ENCODE measurements around the gene SIK1. TPM values are rescaled to one million over a fixed set of nuclear protein-coding genes. Genes with fewer than 3 reads are reported as not detected.
"Not testable (repeated sequence)": the region's sequence is repeated elsewhere in the genome, so short reads cannot be mapped to it uniquely, and the experiment has no call there.

SIK1 gene
- total RNA-seq, 1 donor from 2014 or later: 34.1 TPM

- H3K9me3 Mint-ChIP-seq (ENCODE audit: unreplicated experiment); H3K4me3 Mint-ChIP-seq (ENCODE audit: unreplicated experiment); H3K27ac Mint-ChIP-seq (ENCODE audit: unreplicated experiment); H3K36me3 Mint-ChIP-seq (ENCODE audit: unreplicated experiment); H3K27me3 Mint-ChIP-seq (ENCODE audit: unreplicated experiment); H3K4me1 Mint-ChIP-seq (ENCODE audit: unreplicated experiment): not testable (repeated sequence)
- DNase-seq (ENCODE audit: extremely low spot score, unreplicated experiment): peak; percentile 13
These were observed 23.1 kb downstream of the SIK1 start for GRCh38 chr21:43403651-43404430.

GRCh38 chr21:43401125-43401524 is 25.8 kb downstream of the SIK1 start:
- not testable (repeated sequence) for H3K9me3 Mint-ChIP-seq (ENCODE audit: unreplicated experiment); H3K27ac Mint-ChIP-seq (ENCODE audit: unreplicated experiment); H3K27me3 Mint-ChIP-seq (ENCODE audit: unreplicated experiment); DNase-seq (ENCODE audit: extremely low spot score, unreplicated experiment); H3K36me3 Mint-ChIP-seq (ENCODE audit: unreplicated experiment); H3K4me3 Mint-ChIP-seq (ENCODE audit: unreplicated experiment); H3K4me1 Mint-ChIP-seq (ENCODE audit: unreplicated experiment)

DNA sequence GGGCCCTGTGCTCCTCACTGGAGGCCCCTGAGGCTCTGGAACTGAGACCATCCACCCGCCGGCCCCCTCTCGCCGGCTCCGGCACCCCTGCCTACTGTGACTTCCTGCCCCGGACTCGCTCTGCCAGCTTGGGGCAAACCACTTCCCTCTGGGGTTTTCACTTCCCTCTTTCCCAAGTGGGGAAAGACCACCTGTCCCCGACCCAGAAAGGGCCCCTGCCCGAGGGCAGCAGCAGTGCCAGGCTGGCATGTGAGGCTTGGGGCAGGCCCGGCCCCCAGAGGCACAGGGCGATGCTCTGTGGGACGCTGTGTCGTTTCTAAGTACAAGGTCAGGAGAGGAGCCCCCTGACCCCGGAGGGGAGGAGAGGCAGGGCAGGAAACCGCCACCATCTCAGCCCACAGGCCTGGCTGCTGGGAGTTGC is 27.3 kb downstream of the SIK1 start:
- not testable (repeated sequence) for H3K27ac Mint-ChIP-seq (ENCODE audit: unreplicated experiment); H3K36me3 Mint-ChIP-seq (ENCODE audit: unreplicated experiment); H3K9me3 Mint-ChIP-seq (ENCODE audit: unreplicated experiment); DNase-seq (ENCODE audit: extremely low spot score, unreplicated experiment); H3K27me3 Mint-ChIP-seq (ENCODE audit: unreplicated experiment); H3K4me1 Mint-ChIP-seq (ENCODE audit: unreplicated experiment); H3K4me3 Mint-ChIP-seq (ENCODE audit: unreplicated experiment)

DNA sequence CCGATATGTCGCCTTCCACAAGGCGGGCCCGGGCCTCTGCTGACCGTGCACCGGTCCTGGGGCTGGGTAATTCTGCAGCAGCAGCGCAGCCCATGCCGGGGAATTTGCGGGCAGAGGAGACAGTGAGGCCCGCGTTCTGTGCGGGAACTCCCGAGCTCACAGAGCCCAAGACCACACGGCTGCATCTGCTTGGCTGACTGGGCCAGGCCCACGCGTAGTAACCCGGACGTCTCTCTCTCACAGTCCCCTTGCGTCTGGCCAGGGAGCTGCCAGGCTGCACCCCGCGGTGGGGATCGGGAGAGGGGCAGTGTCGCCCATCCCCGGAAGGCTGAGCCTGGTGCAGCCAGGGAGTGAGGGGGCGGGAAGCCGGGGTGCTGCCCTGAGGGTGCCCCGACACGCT is 27.8 kb downstream of the SIK1 start:
- not testable (repeated sequence) for H3K9me3 Mint-ChIP-seq (ENCODE audit: unreplicated experiment); H3K36me3 Mint-ChIP-seq (ENCODE audit: unreplicated experiment); H3K27ac Mint-ChIP-seq (ENCODE audit: unreplicated experiment); H3K27me3 Mint-ChIP-seq (ENCODE audit: unreplicated experiment); H3K4me1 Mint-ChIP-seq (ENCODE audit: unreplicated experiment); DNase-seq (ENCODE audit: extremely low spot score, unreplicated experiment); H3K4me3 Mint-ChIP-seq (ENCODE audit: unreplicated experiment)

DNA sequence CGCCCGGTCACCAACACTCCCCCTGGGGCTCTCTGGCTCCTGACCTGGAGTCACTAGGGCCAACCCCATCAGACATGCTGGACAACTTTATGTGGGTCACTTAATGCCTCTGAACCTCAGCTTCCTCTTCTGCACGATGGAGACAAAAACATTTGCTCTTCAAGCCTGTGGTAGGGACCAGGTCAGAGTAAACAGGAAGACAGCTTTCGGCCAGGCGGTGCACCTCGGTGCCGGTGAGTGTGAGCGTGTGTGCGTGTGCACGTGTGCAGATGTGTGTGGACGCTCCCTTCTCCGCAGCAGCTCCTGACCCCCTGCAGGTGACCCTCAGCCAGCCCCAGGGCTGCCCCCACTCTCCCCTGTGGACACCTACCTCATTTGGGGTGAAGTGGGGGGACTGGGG is 28.4 kb downstream of the SIK1 start:
- not testable (repeated sequence) for DNase-seq (ENCODE audit: extremely low spot score, unreplicated experiment); H3K36me3 Mint-ChIP-seq (ENCODE audit: unreplicated experiment); H3K27me3 Mint-ChIP-seq (ENCODE audit: unreplicated experiment); H3K9me3 Mint-ChIP-seq (ENCODE audit: unreplicated experiment); H3K4me3 Mint-ChIP-seq (ENCODE audit: unreplicated experiment); H3K27ac Mint-ChIP-seq (ENCODE audit: unreplicated experiment); H3K4me1 Mint-ChIP-seq (ENCODE audit: unreplicated experiment)

GRCh38 chr21:43398000-43398399 is 28.9 kb downstream of the SIK1 start:
- not testable (repeated sequence) for H3K27me3 Mint-ChIP-seq (ENCODE audit: unreplicated experiment); H3K4me3 Mint-ChIP-seq (ENCODE audit: unreplicated experiment); H3K4me1 Mint-ChIP-seq (ENCODE audit: unreplicated experiment); H3K36me3 Mint-ChIP-seq (ENCODE audit: unreplicated experiment); DNase-seq (ENCODE audit: extremely low spot score, unreplicated experiment); H3K27ac Mint-ChIP-seq (ENCODE audit: unreplicated experiment); H3K9me3 Mint-ChIP-seq (ENCODE audit: unreplicated experiment)

DNA sequence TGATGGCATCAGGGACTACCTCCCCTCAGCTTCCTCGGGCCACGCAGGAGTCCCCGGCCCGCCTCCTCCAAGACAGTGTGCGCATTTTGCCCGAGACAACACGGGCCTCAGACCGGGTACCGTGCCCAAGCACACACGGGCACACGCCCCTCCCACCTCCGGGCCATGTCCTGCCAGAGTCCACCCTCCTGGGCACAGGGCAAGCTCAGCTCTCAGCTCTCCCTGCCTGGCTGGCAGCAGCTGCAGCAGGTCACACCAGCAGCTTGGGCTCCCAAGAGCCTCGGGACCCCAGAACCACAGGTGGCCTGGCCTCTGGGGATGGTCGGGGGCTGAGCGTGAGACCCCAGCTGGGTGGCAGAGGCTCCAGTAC is 29.5 kb downstream of the SIK1 start:
- DNase-seq (ENCODE audit: extremely low spot score, unreplicated experiment); H3K4me1 Mint-ChIP-seq (ENCODE audit: unreplicated experiment); H3K9me3 Mint-ChIP-seq (ENCODE audit: unreplicated experiment); H3K36me3 Mint-ChIP-seq (ENCODE audit: unreplicated experiment); H3K27me3 Mint-ChIP-seq (ENCODE audit: unreplicated experiment); H3K27ac Mint-ChIP-seq (ENCODE audit: unreplicated experiment); H3K4me3 Mint-ChIP-seq (ENCODE audit: unreplicated experiment): not testable (repeated sequence)

- H3K4me1 Mint-ChIP-seq (ENCODE audit: unreplicated experiment); H3K27ac Mint-ChIP-seq (ENCODE audit: unreplicated experiment); H3K36me3 Mint-ChIP-seq (ENCODE audit: unreplicated experiment); H3K9me3 Mint-ChIP-seq (ENCODE audit: unreplicated experiment); H3K4me3 Mint-ChIP-seq (ENCODE audit: unreplicated experiment); DNase-seq (ENCODE audit: extremely low spot score, unreplicated experiment); H3K27me3 Mint-ChIP-seq (ENCODE audit: unreplicated experiment): not testable (repeated sequence)
These were observed 30.0 kb downstream of the SIK1 start for GRCh38 chr21:43396788-43397438.

DNA sequence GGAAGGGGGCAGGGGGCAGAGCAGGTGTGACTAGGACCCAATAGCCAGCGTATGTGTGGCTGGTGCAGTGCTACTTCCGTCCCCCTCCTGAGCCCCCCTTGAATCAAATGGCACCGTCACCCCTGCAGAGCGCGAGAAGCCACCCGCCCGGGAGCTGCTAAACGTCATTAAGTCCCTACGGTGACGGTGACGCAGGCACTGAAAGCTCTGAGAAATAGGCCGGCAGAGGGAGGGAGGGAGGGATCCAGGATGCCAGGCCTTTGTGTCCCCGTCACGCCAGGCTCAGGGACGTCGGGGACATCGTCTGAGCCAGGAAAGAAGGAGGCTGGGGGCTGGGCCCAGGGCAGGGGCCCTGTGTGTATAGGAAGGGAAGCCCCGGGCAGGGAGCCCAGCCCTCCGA is 43.6 kb downstream of the SIK1 start:
- H3K4me3 Mint-ChIP-seq (ENCODE audit: unreplicated experiment); H3K9me3 Mint-ChIP-seq (ENCODE audit: unreplicated experiment); H3K4me1 Mint-ChIP-seq (ENCODE audit: unreplicated experiment); DNase-seq (ENCODE audit: extremely low spot score, unreplicated experiment); H3K36me3 Mint-ChIP-seq (ENCODE audit: unreplicated experiment); H3K27me3 Mint-ChIP-seq (ENCODE audit: unreplicated experiment); H3K27ac Mint-ChIP-seq (ENCODE audit: unreplicated experiment): not testable (repeated sequence)

DNA sequence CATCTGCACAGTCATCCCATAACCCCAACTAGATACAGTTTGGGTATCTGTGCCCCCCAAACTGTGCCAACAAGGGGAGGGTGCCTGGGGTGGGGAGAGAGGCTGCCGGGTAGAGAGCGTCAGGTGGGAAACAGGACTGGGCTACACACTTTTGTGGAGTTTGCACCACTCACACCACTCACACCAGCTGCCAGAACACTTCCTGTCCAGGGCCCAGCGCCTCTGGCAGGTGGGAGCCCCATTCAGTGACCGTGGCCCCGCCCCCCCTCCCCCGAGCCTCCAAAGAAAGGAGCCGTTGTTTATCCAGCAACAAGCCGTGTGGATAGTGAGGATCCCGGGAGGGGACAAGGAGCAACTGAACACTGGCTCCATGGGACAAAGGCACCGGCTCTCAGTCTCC is 44.0 kb downstream of the SIK1 start:
- H3K4me3 Mint-ChIP-seq (ENCODE audit: unreplicated experiment); DNase-seq (ENCODE audit: extremely low spot score, unreplicated experiment); H3K9me3 Mint-ChIP-seq (ENCODE audit: unreplicated experiment); H3K4me1 Mint-ChIP-seq (ENCODE audit: unreplicated experiment); H3K27ac Mint-ChIP-seq (ENCODE audit: unreplicated experiment); H3K36me3 Mint-ChIP-seq (ENCODE audit: unreplicated experiment); H3K27me3 Mint-ChIP-seq (ENCODE audit: unreplicated experiment): not testable (repeated sequence)

DNA sequence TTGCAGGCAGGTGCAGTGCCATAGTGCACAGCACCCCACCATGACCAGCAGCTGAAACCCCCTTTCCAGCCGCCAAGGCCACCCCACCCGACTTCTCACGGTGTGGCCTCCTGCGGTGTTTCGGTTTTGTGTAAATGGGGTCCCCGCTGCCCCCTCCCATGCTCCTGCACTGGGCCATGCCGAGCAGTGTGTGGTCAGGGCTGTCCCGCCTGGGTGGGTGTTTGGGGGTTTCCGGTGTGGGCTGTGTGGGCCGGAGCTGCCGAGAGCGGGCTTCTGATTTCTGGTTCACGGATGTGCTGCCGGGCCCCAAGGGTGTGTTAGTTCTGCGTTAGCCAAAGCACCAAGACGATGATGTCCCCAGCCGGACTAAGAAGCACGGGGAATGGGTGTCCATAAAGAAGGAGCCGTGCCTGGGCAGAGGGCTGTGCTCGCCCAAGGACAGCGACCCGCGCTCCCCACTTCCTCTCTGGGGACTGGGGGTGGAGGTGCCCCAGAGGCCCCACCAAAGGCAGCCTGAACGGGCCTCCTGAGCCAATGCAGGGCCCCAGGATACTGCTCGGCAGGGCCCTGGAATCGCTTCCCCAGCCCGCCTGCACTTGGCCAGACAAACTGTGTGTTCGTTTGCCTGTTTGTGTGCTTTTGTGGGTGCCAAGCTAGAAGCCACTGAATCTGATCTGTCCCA is 45.9 kb downstream of the SIK1 start:
- not testable (repeated sequence) for DNase-seq (ENCODE audit: extremely low spot score, unreplicated experiment); H3K4me1 Mint-ChIP-seq (ENCODE audit: unreplicated experiment); H3K9me3 Mint-ChIP-seq (ENCODE audit: unreplicated experiment); H3K27me3 Mint-ChIP-seq (ENCODE audit: unreplicated experiment); H3K36me3 Mint-ChIP-seq (ENCODE audit: unreplicated experiment); H3K27ac Mint-ChIP-seq (ENCODE audit: unreplicated experiment); H3K4me3 Mint-ChIP-seq (ENCODE audit: unreplicated experiment)

DNA sequence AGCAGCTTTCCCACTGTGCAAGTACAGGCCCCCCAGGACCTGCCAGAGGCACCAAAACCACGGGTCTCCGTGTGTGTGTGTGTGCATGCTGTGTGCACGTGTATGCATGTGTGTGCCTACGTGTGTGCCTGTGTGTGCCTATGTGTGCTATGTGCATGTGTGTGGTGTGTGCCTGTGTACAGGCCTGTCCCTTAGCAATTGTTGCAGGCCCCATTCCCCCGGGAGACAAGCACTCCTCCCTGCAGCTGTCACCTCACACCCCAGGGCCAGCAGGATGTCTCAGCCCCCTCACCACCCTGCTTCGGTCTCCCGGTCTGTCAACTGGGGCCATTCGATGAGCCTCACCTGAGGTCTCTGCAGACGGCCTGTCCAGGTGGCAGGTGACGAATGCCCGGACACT is 46.6 kb downstream of the SIK1 start:
- not testable (repeated sequence) for H3K4me3 Mint-ChIP-seq (ENCODE audit: unreplicated experiment); H3K36me3 Mint-ChIP-seq (ENCODE audit: unreplicated experiment); H3K27me3 Mint-ChIP-seq (ENCODE audit: unreplicated experiment); DNase-seq (ENCODE audit: extremely low spot score, unreplicated experiment); H3K27ac Mint-ChIP-seq (ENCODE audit: unreplicated experiment); H3K9me3 Mint-ChIP-seq (ENCODE audit: unreplicated experiment); H3K4me1 Mint-ChIP-seq (ENCODE audit: unreplicated experiment)

All from osteocyte (in vitro differentiated cells).